ENCODE measurements around the gene VCAN.
"Not testable (repeated sequence)": the region's sequence is repeated elsewhere in the genome, so short reads cannot be mapped to it uniquely, and the experiment has no call there.

Gene VCAN

GRCh38 chr5:83471405-83472212, at the start of gene VCAN:
Gene VCAN, plus strand, starts transcription at chr5:83471744. Its CDS starts 11,775 bp downstream, at chr5:83483519.
- Histone ChIP-seq H3K9me3 (ENCODE audit: control insufficient read depth in 1 of 2, low read length in 2 of 2) (no peaks in the 10 kb centered on the region), H3K9ac (ENCODE audit: low read depth in 1 of 2, low read length in 2 of 2) (peak within 1 kb of the TSS in 1 of 2 donors; percentile 2), H3K27ac (ENCODE audit: low read depth, low read length) (no peak within 1 kb of the TSS), H3K4me3 (ENCODE audit: low read depth in 1 of 2, low read length in 2 of 2) (peak within 1 kb of the TSS; percentile 70 to 78), H3K27me3 (ENCODE audit: control insufficient read depth in 1 of 2, insufficient read depth in 2 of 2, low read length in 2 of 2) (peaks cover 44 to 67% of the 10 kb centered on the region in 2 donors), H3K36me3 (ENCODE audit: control insufficient read depth in 1 of 2, insufficient read depth in 2 of 2, low read length in 2 of 2) (no peaks in the 10 kb centered on the region), H3K4me1 (ENCODE audit: control insufficient read depth in 1 of 2, insufficient read depth in 2 of 2, low read length in 2 of 2) (peaks cover 4 to 13% of the 10 kb centered on the region in 2 donors)

GRCh38 chr5:83422284-83422683, 49.3 kb upstream of the VCAN start:
- Histone ChIP-seq H3K27ac (ENCODE audit: low read depth, low read length) (no peak overlapping the region), H3K27me3 (ENCODE audit: control insufficient read depth in 1 of 2, insufficient read depth in 2 of 2, low read length in 2 of 2) (no peaks in the 10 kb centered on the region), H3K36me3 (ENCODE audit: control insufficient read depth in 1 of 2, insufficient read depth in 2 of 2, low read length in 2 of 2) (no peaks in the 10 kb centered on the region), H3K4me3 (ENCODE audit: low read depth in 1 of 2, low read length in 2 of 2) (no peak overlapping the region), H3K9me3 (ENCODE audit: control insufficient read depth in 1 of 2, low read length in 2 of 2) (no peaks in the 10 kb centered on the region), H3K9ac (ENCODE audit: low read depth in 1 of 2, low read length in 2 of 2) (no peak overlapping the region), H3K4me1 (ENCODE audit: control insufficient read depth in 1 of 2, insufficient read depth in 2 of 2, low read length in 2 of 2) (no peaks in the 10 kb centered on the region)

GRCh38 chr5:83426855-83427254, 44.7 kb upstream of the VCAN start:
- Histone ChIP-seq H3K9ac (ENCODE audit: low read depth in 1 of 2, low read length in 2 of 2) (no peak overlapping the region), H3K36me3 (ENCODE audit: control insufficient read depth in 1 of 2, insufficient read depth in 2 of 2, low read length in 2 of 2) (no peaks in the 10 kb centered on the region), H3K4me3 (ENCODE audit: low read depth in 1 of 2, low read length in 2 of 2) (no peak overlapping the region), H3K27ac (ENCODE audit: low read depth, low read length) (no peak overlapping the region), H3K9me3 (ENCODE audit: control insufficient read depth in 1 of 2, low read length in 2 of 2) (no peaks in the 10 kb centered on the region), H3K27me3 (ENCODE audit: control insufficient read depth in 1 of 2, insufficient read depth in 2 of 2, low read length in 2 of 2) (no peaks in the 10 kb centered on the region), H3K4me1 (ENCODE audit: control insufficient read depth in 1 of 2, insufficient read depth in 2 of 2, low read length in 2 of 2) (no peaks in the 10 kb centered on the region)

- no peaks in the 10 kb centered on the region for H3K4me1 ChIP-seq (ENCODE audit: control insufficient read depth in 1 of 2, insufficient read depth in 2 of 2, low read length in 2 of 2)
- H3K9ac ChIP-seq (ENCODE audit: low read depth in 1 of 2, low read length in 2 of 2): no peak overlapping the region
- no peaks in the 10 kb centered on the region for H3K36me3 ChIP-seq (ENCODE audit: control insufficient read depth in 1 of 2, insufficient read depth in 2 of 2, low read length in 2 of 2)
- no peaks in the 10 kb centered on the region for H3K9me3 ChIP-seq (ENCODE audit: control insufficient read depth in 1 of 2, low read length in 2 of 2)
- H3K27me3 ChIP-seq (ENCODE audit: control insufficient read depth in 1 of 2, insufficient read depth in 2 of 2, low read length in 2 of 2): no peaks in the 10 kb centered on the region
- H3K27ac ChIP-seq (ENCODE audit: low read depth, low read length): no peak overlapping the region
- H3K4me3 ChIP-seq (ENCODE audit: low read depth in 1 of 2, low read length in 2 of 2): no peak overlapping the region
Measured at GRCh38 chr5:83428126-83428525, 43.4 kb upstream of the VCAN start.

- Histone ChIP-seq H3K4me3 (ENCODE audit: low read depth in 1 of 2, low read length in 2 of 2) (no peak overlapping the region), H3K4me1 (ENCODE audit: control insufficient read depth in 1 of 2, insufficient read depth in 2 of 2, low read length in 2 of 2) (no peaks in the 10 kb centered on the region), H3K36me3 (ENCODE audit: control insufficient read depth in 1 of 2, insufficient read depth in 2 of 2, low read length in 2 of 2) (no peaks in the 10 kb centered on the region), H3K9ac (ENCODE audit: low read depth in 1 of 2, low read length in 2 of 2) (no peak overlapping the region), H3K27me3 (ENCODE audit: control insufficient read depth in 1 of 2, insufficient read depth in 2 of 2, low read length in 2 of 2) (no peaks in the 10 kb centered on the region), H3K27ac (ENCODE audit: low read depth, low read length) (no peak overlapping the region), H3K9me3 (ENCODE audit: control insufficient read depth in 1 of 2, low read length in 2 of 2) (no peaks in the 10 kb centered on the region)
Measured at GRCh38 chr5:83428890-83429289, 42.7 kb upstream of the VCAN start.

- H3K9ac ChIP-seq (ENCODE audit: low read depth in 1 of 2, low read length in 2 of 2): no peak overlapping the region
- no peak overlapping the region for H3K27ac ChIP-seq (ENCODE audit: low read depth, low read length)
- no peaks in the 10 kb centered on the region for H3K9me3 ChIP-seq (ENCODE audit: control insufficient read depth in 1 of 2, low read length in 2 of 2)
- H3K4me1 ChIP-seq (ENCODE audit: control insufficient read depth in 1 of 2, insufficient read depth in 2 of 2, low read length in 2 of 2): no peaks in the 10 kb centered on the region
- no peaks in the 10 kb centered on the region for H3K36me3 ChIP-seq (ENCODE audit: control insufficient read depth in 1 of 2, insufficient read depth in 2 of 2, low read length in 2 of 2)
- no peaks in the 10 kb centered on the region for H3K27me3 ChIP-seq (ENCODE audit: control insufficient read depth in 1 of 2, insufficient read depth in 2 of 2, low read length in 2 of 2)
- no peak overlapping the region for H3K4me3 ChIP-seq (ENCODE audit: low read depth in 1 of 2, low read length in 2 of 2)
Measured at GRCh38 chr5:83430130-83431010, 41.2 kb upstream of the VCAN start.

- Histone ChIP-seq H3K4me3 (ENCODE audit: low read depth in 1 of 2, low read length in 2 of 2) (no peak overlapping the region), H3K27ac (ENCODE audit: low read depth, low read length) (no peak overlapping the region), H3K9me3 (ENCODE audit: control insufficient read depth in 1 of 2, low read length in 2 of 2) (no peaks in the 10 kb centered on the region), H3K36me3 (ENCODE audit: control insufficient read depth in 1 of 2, insufficient read depth in 2 of 2, low read length in 2 of 2) (no peaks in the 10 kb centered on the region), H3K4me1 (ENCODE audit: control insufficient read depth in 1 of 2, insufficient read depth in 2 of 2, low read length in 2 of 2) (no peaks in the 10 kb centered on the region), H3K9ac (ENCODE audit: low read depth in 1 of 2, low read length in 2 of 2) (no peak overlapping the region), H3K27me3 (ENCODE audit: control insufficient read depth in 1 of 2, insufficient read depth in 2 of 2, low read length in 2 of 2) (no peaks in the 10 kb centered on the region)
Measured at GRCh38 chr5:83433891-83434290, 37.7 kb upstream of the VCAN start.

- no peak overlapping the region for H3K27ac ChIP-seq (ENCODE audit: low read depth, low read length)
- H3K4me3 ChIP-seq (ENCODE audit: low read depth in 1 of 2, low read length in 2 of 2): no peak overlapping the region
Measured at GRCh38 chr5:83434946-83435345, 36.6 kb upstream of the VCAN start.

GRCh38 chr5:83436276-83436675, 35.3 kb upstream of the VCAN start:
- Histone ChIP-seq H3K9me3 (ENCODE audit: control insufficient read depth in 1 of 2, low read length in 2 of 2) (no peaks in the 10 kb centered on the region), H3K4me3 (ENCODE audit: low read depth in 1 of 2, low read length in 2 of 2) (no peak overlapping the region), H3K27ac (ENCODE audit: low read depth, low read length) (no peak overlapping the region), H3K36me3 (ENCODE audit: control insufficient read depth in 1 of 2, insufficient read depth in 2 of 2, low read length in 2 of 2) (no peaks in the 10 kb centered on the region), H3K4me1 (ENCODE audit: control insufficient read depth in 1 of 2, insufficient read depth in 2 of 2, low read length in 2 of 2) (no peaks in the 10 kb centered on the region), H3K9ac (ENCODE audit: low read depth in 1 of 2, low read length in 2 of 2) (no peak overlapping the region), H3K27me3 (ENCODE audit: control insufficient read depth in 1 of 2, insufficient read depth in 2 of 2, low read length in 2 of 2) (no peaks in the 10 kb centered on the region)

More at GRCh38 chr5:83434946-83435345, 36.6 kb upstream of the VCAN start:
- no peaks in the 10 kb centered on the region for H3K4me1 ChIP-seq (ENCODE audit: control insufficient read depth in 1 of 2, insufficient read depth in 2 of 2, low read length in 2 of 2)
- no peaks in the 10 kb centered on the region for H3K27me3 ChIP-seq (ENCODE audit: control insufficient read depth in 1 of 2, insufficient read depth in 2 of 2, low read length in 2 of 2)
- H3K9ac ChIP-seq (ENCODE audit: low read depth in 1 of 2, low read length in 2 of 2): no peak overlapping the region
- no peaks in the 10 kb centered on the region for H3K36me3 ChIP-seq (ENCODE audit: control insufficient read depth in 1 of 2, insufficient read depth in 2 of 2, low read length in 2 of 2)
- no peaks in the 10 kb centered on the region for H3K9me3 ChIP-seq (ENCODE audit: control insufficient read depth in 1 of 2, low read length in 2 of 2)

- H3K27me3 ChIP-seq (ENCODE audit: control insufficient read depth in 1 of 2, insufficient read depth in 2 of 2, low read length in 2 of 2); H3K9me3 ChIP-seq (ENCODE audit: control insufficient read depth in 1 of 2, low read length in 2 of 2); H3K9ac ChIP-seq (ENCODE audit: low read depth in 1 of 2, low read length in 2 of 2); H3K36me3 ChIP-seq (ENCODE audit: control insufficient read depth in 1 of 2, insufficient read depth in 2 of 2, low read length in 2 of 2); H3K27ac ChIP-seq (ENCODE audit: low read depth, low read length); H3K4me3 ChIP-seq (ENCODE audit: low read depth in 1 of 2, low read length in 2 of 2); H3K4me1 ChIP-seq (ENCODE audit: control insufficient read depth in 1 of 2, insufficient read depth in 2 of 2, low read length in 2 of 2): not testable (repeated sequence)
Measured at GRCh38 chr5:83437697-83438096, 33.8 kb upstream of the VCAN start.
